Upper lobe of left lung (tissue), 4 donors: Measurements from ENCODE around the gene ZNF225.

Source experiments
- CTCF ChIP-seq, 6 experiments: fragments of 450-650 bp in 4 of 6; fragments of 200-600 bp in 2 of 6; sonication (generic) in 2 of 6; IDR thresholded peaks; one replicate each; pipeline ENCODE4 v1.5.1; 2016 to 2019; ENCODE audit warnings: antibody characterized with exemption in 6 of 6
- EP300 ChIP-seq, 4 donors: sonication (generic); formaldehyde crosslinking; IDR thresholded peaks; one replicate each; pipeline ENCODE4 v1.5.1; 2017; ENCODE audit warnings: antibody characterized with exemption in 4 of 4, control low read depth in 2 of 4
- POLR2A ChIP-seq, 4 donors: fragments of 450-650 bp; IDR thresholded peaks; one replicate each; pipeline ENCODE4 v1.5.1; 2016 to 2017; ENCODE audit warnings: antibody characterized with exemption in 4 of 4, mild to moderate bottlenecking in 2 of 4
- POLR2AphosphoS5 ChIP-seq, 2 donors: sonication (generic); formaldehyde crosslinking; IDR thresholded peaks; one replicate each; pipeline ENCODE4 v1.5.1; 2017; ENCODE audit warnings: antibody characterized with exemption in 2 of 2

DNA sequence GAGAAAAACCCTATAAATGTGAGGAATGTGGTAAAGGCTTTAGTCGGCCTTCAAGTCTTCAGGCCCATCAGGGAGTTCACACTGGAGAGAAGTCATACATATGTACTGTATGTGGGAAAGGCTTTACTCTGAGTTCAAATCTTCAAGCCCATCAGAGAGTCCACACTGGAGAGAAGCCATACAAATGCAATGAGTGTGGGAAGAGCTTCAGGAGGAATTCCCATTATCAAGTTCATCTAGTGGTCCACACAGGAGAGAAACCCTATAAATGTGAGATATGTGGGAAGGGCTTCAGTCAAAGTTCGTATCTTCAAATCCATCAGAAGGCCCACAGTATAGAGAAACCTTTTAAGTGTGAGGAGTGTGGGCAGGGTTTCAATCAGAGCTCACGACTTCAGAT is 63.4 kb downstream of the ZNF225 start:
- TF ChIP-seq CTCF (IDR thresholded peaks at IDR 0.05) (no peak), POLR2A (IDR thresholded peaks at IDR 0.05) (no peak), POLR2AphosphoS5 (IDR thresholded peaks at IDR 0.05) (no peak), EP300 (IDR thresholded peaks at IDR 0.05) (no peak)
